ENCODE measurements around the gene WDR13.

GRCh38 chrX:48573690-48574269, 23.5 kb upstream of the WDR13 start:
- TF ChIP-seq, protein P1, sequence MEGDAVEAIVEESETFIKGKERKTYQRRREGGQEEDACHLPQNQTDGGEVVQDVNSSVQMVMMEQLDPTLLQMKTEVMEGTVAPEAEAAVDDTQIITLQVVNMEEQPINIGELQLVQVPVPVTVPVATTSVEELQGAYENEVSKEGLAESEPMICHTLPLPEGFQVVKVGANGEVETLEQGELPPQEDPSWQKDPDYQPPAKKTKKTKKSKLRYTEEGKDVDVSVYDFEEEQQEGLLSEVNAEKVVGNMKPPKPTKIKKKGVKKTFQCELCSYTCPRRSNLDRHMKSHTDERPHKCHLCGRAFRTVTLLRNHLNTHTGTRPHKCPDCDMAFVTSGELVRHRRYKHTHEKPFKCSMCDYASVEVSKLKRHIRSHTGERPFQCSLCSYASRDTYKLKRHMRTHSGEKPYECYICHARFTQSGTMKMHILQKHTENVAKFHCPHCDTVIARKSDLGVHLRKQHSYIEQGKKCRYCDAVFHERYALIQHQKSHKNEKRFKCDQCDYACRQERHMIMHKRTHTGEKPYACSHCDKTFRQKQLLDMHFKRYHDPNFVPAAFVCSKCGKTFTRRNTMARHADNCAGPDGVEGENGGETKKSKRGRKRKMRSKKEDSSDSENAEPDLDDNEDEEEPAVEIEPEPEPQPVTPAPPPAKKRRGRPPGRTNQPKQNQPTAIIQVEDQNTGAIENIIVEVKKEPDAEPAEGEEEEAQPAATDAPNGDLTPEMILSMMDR (IDR thresholded peaks at IDR 0.05; ENCODE audit: borderline replicate concordance, extremely low read depth, low read length, poor library complexity, severe bottlenecking): no peak
- no peak for TF ChIP-seq EZH2 (IDR thresholded peaks at IDR 0.05; ENCODE audit: borderline replicate concordance, low read depth, low read length, severe bottlenecking)
